Measurements from ENCODE around the gene CCDC169.
"Not testable (repeated sequence)": the region's sequence is repeated elsewhere in the genome, so short reads cannot be mapped to it uniquely, and the experiment has no call there.

The CCDC169 gene

GRCh38 chr13:36313047-36313969 lies 15.7 kb upstream of the CCDC169 start:
- no peak for DNase-seq

- DNase-seq, result no peak
These were observed 12.9 kb upstream of the CCDC169 start for GRCh38 chr13:36310417-36311108.

- DNase-seq, result no peak
These were observed 4.7 kb upstream of the CCDC169 start for GRCh38 chr13:36302289-36302688.

GRCh38 chr13:36299469-36299868 lies 1.9 kb upstream of the CCDC169 start:
- DNase-seq, result not testable (repeated sequence)

GRCh38 chr13:36298535-36299068 lies 988 bp upstream of the CCDC169 start:
- DNase-seq, result no peak

- DNase-seq, result no peak
These were observed 3.5 kb downstream of the CCDC169 start for GRCh38 chr13:36294096-36294495.

- no peak for DNase-seq
These were observed 4.1 kb downstream of the CCDC169 start for GRCh38 chr13:36293497-36293896.

GRCh38 chr13:36288794-36289391 lies 8.7 kb downstream of the CCDC169 start:
- no peak for DNase-seq

GRCh38 chr13:36286006-36286405 lies 11.6 kb downstream of the CCDC169 start:
- DNase-seq, result no peak

- DNase-seq, result no peak
These were observed 14.7 kb downstream of the CCDC169 start for GRCh38 chr13:36282821-36283432.

- no peak for DNase-seq
These were observed 22.2 kb downstream of the CCDC169 start for GRCh38 chr13:36275190-36276002.

- no peak for DNase-seq
These were observed 24.2 kb downstream of the CCDC169 start for GRCh38 chr13:36273431-36273830.

- no peak for DNase-seq
These were observed 35.6 kb downstream of the CCDC169 start for GRCh38 chr13:36261976-36262375.

GRCh38 chr13:36261011-36261410 lies 36.6 kb downstream of the CCDC169 start:
- no peak for DNase-seq

GRCh38 chr13:36259361-36260137 lies 38.1 kb downstream of the CCDC169 start:
- DNase-seq, result no peak

- no peak for DNase-seq
These were observed 38.8 kb downstream of the CCDC169 start for GRCh38 chr13:36258831-36259230.

GRCh38 chr13:36251526-36251925 lies 46.1 kb downstream of the CCDC169 start:
- no peak for DNase-seq

GRCh38 chr13:36251017-36251416 lies 46.6 kb downstream of the CCDC169 start:
- no peak for DNase-seq

GRCh38 chr13:36248700-36249099 lies 48.9 kb downstream of the CCDC169 start:
- DNase-seq, result no peak

- DNase-seq, result no peak
These were observed 52.6 kb downstream of the CCDC169 start for GRCh38 chr13:36244990-36245389.

- DNase-seq, result no peak
These were observed 53.5 kb downstream of the CCDC169 start for GRCh38 chr13:36244073-36244472.

Measured in effector CD4-positive, alpha-beta T cell (primary cell).